A673 (cell line): ENCODE results near the gene SNRPA.

ENCODE experiments used
- CTCF ChIP-seq: fragments of 300-800, 200-600 bp; sonication (generic); conservative IDR thresholded peaks from 2 replicates; pipeline ENCODE4 v1.5.1; 2017; ENCODE audit warnings: low read depth, mild to moderate bottlenecking, antibody characterized with exemption, low read length, moderate library complexity, mixed read lengths
- EZH2 ChIP-seq: fragments of 200-600 bp; sonication (generic); IDR thresholded peaks from 2 replicates; pipeline ENCODE4 v1.6.1; 2017; ENCODE audit warnings: borderline replicate concordance, low read depth, mild to moderate bottlenecking, mixed read lengths, antibody characterized with exemption, low read length; ENCODE audit not compliant: poor library complexity, severe bottlenecking

DNA sequence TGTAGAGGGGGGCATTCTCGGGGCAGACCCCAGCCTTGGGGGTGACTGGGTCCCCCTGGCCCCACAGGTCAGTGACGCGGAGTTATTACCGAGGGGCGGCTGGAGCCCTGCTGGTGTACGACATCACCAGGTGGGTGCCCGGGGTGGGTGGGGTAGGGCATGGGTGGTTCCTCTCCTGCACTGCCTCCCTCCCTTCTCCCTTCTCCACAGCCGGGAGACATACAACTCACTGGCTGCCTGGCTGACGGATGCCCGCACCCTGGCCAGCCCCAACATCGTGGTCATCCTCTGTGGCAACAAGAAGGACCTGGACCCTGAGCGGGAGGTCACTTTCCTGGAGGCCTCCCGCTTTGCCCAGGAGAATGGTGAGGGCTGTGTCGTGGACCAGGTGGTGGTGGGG, 32.7 kb downstream of the SNRPA start:
- TF ChIP-seq CTCF (no peak), EZH2 (no peak)
